Measurements from ENCODE around the gene STXBP6. TPM values are rescaled to one million over a fixed set of nuclear protein-coding genes. Genes with fewer than 3 reads are reported as not detected.

The STXBP6 gene
- total RNA-seq, 4 donors from 2014 or later: 7.1 to 16.8 (median 8.9) TPM

DNA sequence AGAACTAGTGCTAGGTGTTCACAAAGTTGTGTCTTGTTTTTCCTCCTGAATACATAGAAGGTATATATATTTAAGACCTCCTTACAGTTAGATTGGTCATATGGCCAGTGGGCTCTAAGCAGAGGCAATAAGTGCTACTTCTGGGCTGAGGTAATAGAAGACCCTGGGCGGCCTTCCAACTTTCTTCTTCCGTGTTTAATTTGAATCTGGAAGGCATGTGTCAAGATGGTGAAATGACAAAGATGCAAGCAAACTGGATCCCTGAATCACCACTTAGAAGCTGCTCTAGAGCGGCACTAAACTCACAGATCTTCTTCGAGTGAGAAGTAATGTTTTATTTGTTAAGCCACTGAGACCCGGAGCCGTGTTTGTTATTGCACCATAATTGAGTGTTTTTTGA is 215.0 kb downstream of the STXBP6 start:
- intact Hi-C loops (cut with DNase I; ENCODE audit: low total_unique reads) (no loop called here), in situ Hi-C loops (cut with MboI; ENCODE audit: low pct_ligation_motif_present in 1 of 4, low pct_unique_long_range_greater_than_20kb in 1 of 4, low sequenced_read_pairs in 3 of 4) (no loop called here)
- Histone ChIP-seq H3K27me3 (no peaks in the 10 kb centered on the region), H3K4me3 (no peak overlapping the region), H3K27ac (no peak overlapping the region), H3K36me3 (no peaks in the 10 kb centered on the region), H3K4me1 (peaks cover 0 to 20% (median 15%) of the 10 kb centered on the region in 4 donors), H3K9me3 (no peaks in the 10 kb centered on the region)
- no peak for TF ChIP-seq EP300 (IDR thresholded peaks at IDR 0.05; ENCODE audit: low read depth)
- no peak for TF ChIP-seq POLR2A (IDR thresholded peaks at IDR 0.05)
- no peak for TF ChIP-seq POLR2AphosphoS5 (IDR thresholded peaks at IDR 0.05)
- TF ChIP-seq CTCF (IDR thresholded peaks at IDR 0.05): no peak
- DNase-seq: no peak
- 85 to 88% methylated on average over 6 of the region's 6 CpGs for WGBS, 2 donors (ENCODE audit: low coverage in 1 of 2)

DNA sequence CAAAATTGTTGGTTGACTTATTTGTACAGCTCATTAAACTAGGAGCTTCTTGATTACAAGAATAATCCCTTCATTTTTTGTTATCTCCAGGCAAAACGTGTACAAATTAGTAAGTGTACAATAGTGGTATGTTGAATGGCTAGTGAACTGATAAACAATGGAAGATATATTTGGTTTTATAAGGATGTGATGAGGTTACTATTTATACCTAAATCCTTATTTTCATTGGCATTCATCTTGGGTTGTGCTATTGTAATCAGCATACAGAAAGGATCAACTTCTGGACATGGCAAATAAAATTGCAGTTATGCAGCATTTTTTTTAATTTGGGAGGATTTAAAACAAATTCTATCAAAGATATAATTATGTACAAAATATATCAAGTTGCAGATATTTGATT is 216.6 kb downstream of the STXBP6 start:
- peaks cover 0 to 5% (median 2%) of the 10 kb centered on the region in 4 donors for H3K4me1 ChIP-seq
- no peaks in the 10 kb centered on the region for H3K36me3 ChIP-seq
- intact Hi-C loops (cut with DNase I; ENCODE audit: low total_unique reads): no loop called here
- no peak overlapping the region for H3K27ac ChIP-seq
- TF ChIP-seq CTCF (IDR thresholded peaks at IDR 0.05): no peak
- WGBS, 2 donors (ENCODE audit: low coverage in 1 of 2): 50 to 79% methylated on average over 1 of the region's 1 CpG
- in situ Hi-C loops (cut with MboI; ENCODE audit: low pct_ligation_motif_present in 1 of 4, low pct_unique_long_range_greater_than_20kb in 1 of 4, low sequenced_read_pairs in 3 of 4): no loop called here
- no peaks in the 10 kb centered on the region for H3K27me3 ChIP-seq
- no peak for DNase-seq
- H3K4me3 ChIP-seq: no peak overlapping the region
- H3K9me3 ChIP-seq: no peaks in the 10 kb centered on the region

GRCh38 chr14:24831677-24832076 is 218.3 kb downstream of the STXBP6 start:
- H3K4me3 ChIP-seq: no peak overlapping the region
- no peaks in the 10 kb centered on the region for H3K4me1 ChIP-seq
- intact Hi-C loops (cut with DNase I; ENCODE audit: low total_unique reads): no loop called here
- DNase-seq: no peak
- 70 to 78% methylated on average over 4 of the region's 4 CpGs for WGBS, 2 donors (ENCODE audit: low coverage in 1 of 2)
- in situ Hi-C loops (cut with MboI; ENCODE audit: low pct_ligation_motif_present in 1 of 4, low pct_unique_long_range_greater_than_20kb in 1 of 4, low sequenced_read_pairs in 3 of 4): no loop called here
- no peaks in the 10 kb centered on the region for H3K9me3 ChIP-seq
- no peak for TF ChIP-seq CTCF (IDR thresholded peaks at IDR 0.05)
- TF ChIP-seq EP300 (IDR thresholded peaks at IDR 0.05; ENCODE audit: low read depth): no peak
- no peak for TF ChIP-seq POLR2A (IDR thresholded peaks at IDR 0.05)
- no peak for TF ChIP-seq POLR2AphosphoS5 (IDR thresholded peaks at IDR 0.05)
- no peak overlapping the region for H3K27ac ChIP-seq
- no peaks in the 10 kb centered on the region for H3K36me3 ChIP-seq
- no peaks in the 10 kb centered on the region for H3K27me3 ChIP-seq

DNA sequence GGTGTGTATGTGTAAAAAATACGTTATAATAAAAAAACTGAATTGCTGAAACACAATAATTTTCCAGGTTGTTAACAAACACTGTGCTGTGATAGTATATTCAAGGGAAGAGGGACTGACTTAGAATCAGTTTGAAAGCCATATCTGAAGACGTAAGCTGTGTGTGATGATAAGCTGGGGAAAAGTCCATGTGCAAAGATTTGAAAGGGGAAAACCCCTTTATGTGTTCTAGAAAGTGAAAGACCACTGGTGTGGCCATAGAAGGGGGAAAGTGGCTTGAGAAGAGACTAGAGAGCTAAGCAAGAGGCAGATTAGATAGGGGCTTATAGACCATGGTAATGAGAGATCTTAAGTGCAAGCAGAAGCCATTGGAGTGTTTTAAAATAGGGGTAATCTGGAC is 220.1 kb downstream of the STXBP6 start:
- in situ Hi-C loops (cut with MboI; ENCODE audit: low pct_ligation_motif_present in 1 of 4, low pct_unique_long_range_greater_than_20kb in 1 of 4, low sequenced_read_pairs in 3 of 4): no loop called here
- Histone ChIP-seq H3K27ac (no peak overlapping the region), H3K4me3 (no peak overlapping the region), H3K4me1 (no peaks in the 10 kb centered on the region), H3K27me3 (no peaks in the 10 kb centered on the region), H3K9me3 (no peaks in the 10 kb centered on the region), H3K36me3 (no peaks in the 10 kb centered on the region)
- intact Hi-C loops (cut with DNase I; ENCODE audit: low total_unique reads): no loop called here
- no peak for DNase-seq
- 39 to 45% methylated on average over 2 of the region's 2 CpGs for WGBS, 2 donors (ENCODE audit: low coverage in 1 of 2)
- no peak for TF ChIP-seq POLR2A (IDR thresholded peaks at IDR 0.05)
- TF ChIP-seq POLR2AphosphoS5 (IDR thresholded peaks at IDR 0.05): no peak
- no peak for TF ChIP-seq CTCF (IDR thresholded peaks at IDR 0.05)
